GM19043 (cell line): ENCODE data around the gene DAZ1.
"Not testable (repeated sequence)": the region's sequence is repeated elsewhere in the genome, so short reads cannot be mapped to it uniquely, and the experiment has no call there.

Experiments used
- ATAC-seq: cut with Tn5 transposase; IDR thresholded peaks from one replicate; pipeline ENCODE4 v1.9.1; 2021; ENCODE audit warnings: low read depth; ENCODE audit not compliant: unreplicated experiment

The DAZ1 gene

DNA sequence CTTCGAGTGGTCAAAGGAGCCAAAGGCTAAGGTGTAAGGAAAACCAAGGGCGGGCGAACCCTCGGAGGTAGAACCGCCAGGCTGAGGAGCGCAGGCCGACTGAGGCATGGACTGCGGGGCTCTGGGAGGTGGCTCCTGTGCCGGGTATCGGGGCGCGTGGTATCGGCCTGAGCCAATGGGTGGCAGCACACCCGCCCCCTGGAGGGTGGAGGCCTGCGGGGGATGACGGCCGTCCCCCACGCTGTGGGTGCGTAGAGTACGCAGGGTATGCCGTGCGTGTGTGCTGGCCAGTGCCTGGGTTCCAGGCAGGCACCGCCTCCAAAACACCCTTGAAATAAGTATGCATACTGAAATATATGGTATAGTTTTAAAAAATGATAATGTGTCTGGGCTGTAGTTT is at the start of gene DAZ1:
TSS of gene DAZ1 (minus strand) at position 101 of the 400 bp plus-strand sequence. CDS start 208 bp downstream, outside the sequence.
- not testable (repeated sequence) for ATAC-seq

DNA sequence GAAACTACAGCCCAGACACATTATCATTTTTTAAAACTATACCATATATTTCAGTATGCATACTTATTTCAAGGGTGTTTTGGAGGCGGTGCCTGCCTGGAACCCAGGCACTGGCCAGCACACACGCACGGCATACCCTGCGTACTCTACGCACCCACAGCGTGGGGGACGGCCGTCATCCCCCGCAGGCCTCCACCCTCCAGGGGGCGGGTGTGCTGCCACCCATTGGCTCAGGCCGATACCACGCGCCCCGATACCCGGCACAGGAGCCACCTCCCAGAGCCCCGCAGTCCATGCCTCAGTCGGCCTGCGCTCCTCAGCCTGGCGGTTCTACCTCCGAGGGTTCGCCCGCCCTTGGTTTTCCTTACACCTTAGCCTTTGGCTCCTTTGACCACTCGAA is 20.4 kb upstream of the DAZ1 start, which contains the start of gene DAZ2:
TSS of gene DAZ2 (plus strand) at position 301 of the 400 bp plus-strand sequence. CDS start 208 bp downstream, outside the sequence.
- not testable (repeated sequence) for ATAC-seq

DNA sequence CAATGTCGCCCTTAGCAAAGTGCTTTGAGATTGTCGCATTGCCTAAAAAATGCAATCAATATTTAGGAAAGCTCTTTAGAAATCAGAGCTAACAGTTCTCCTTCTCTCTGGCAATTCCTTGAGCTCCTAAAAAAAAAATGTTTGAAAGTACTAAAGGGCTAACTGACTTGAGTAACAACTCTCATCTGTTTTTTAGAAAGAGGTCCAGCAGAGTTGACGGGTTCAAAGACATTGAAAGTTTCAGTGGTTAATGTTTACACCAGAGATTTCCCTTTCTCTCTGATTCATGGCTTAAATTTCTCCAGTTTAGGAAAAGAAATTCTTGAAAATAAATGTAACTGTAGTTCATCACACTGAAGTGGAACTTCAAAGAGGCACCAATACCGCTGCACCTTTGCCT is 11.9 kb upstream of the DAZ1 start:
- not testable (repeated sequence) for ATAC-seq

DNA sequence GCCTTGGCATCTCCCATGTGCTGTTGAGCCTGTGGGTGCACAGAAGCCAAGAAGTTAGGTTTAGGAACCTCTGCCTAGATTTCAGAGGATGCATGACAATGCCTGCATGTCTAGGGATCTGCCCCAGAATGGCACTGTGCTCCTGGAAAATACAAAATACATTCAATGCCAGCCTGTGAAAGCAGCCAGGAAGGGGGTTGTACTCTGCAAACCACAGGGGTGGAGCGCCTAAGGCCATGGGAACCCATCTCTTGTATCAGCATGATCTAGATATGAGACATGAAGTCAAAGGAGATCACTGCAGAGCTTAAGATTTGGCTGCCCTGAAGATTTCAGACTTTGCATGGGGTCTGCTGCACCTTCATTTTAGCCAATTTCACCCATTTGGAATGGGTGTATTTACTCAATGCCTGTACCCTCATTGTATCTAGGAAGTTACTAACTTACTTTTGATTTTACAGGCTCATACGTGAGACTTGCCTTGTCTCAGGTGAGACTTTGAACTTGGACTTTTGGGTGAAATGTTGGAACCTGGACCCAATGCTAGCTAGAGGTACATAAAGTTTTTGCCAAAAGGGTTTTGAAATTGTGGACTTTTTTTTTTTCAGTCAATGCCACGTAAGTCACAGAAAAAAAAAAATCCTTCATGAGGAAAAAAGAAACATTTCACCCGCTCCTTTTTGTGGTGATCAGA is 11.1 kb upstream of the DAZ1 start:
- ATAC-seq = not testable (repeated sequence)

DNA sequence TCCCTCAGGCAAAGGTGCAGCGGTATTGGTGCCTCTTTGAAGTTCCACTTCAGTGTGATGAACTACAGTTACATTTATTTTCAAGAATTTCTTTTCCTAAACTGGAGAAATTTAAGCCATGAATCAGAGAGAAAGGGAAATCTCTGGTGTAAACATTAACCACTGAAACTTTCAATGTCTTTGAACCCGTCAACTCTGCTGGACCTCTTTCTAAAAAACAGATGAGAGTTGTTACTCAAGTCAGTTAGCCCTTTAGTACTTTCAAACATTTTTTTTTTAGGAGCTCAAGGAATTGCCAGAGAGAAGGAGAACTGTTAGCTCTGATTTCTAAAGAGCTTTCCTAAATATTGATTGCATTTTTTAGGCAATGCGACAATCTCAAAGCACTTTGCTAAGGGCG is 8.6 kb upstream of the DAZ1 start:
- ATAC-seq = not testable (repeated sequence)
